Kidney (tissue), 14 donors: Measurements from ENCODE around the gene SLC41A2. TPM values are rescaled to one million over a fixed set of nuclear protein-coding genes. Genes with fewer than 3 reads are reported as not detected.

Experiments used
- DNase-seq, 5 donors: peaks; one replicate each; pipeline ENCODE4 v3.0.0-alpha.2; 2013 to 2020
- FAIRE-seq: peaks from 2 replicates; lab custom pipeline; 2012; peaks lifted over from hg19 to GRCh38; lab: Jason Lieb, UNC
- H3K27ac ChIP-seq, 2 donors: one replicate each; pipeline ENCODE4 v1.7.0; 2013; ENCODE audit warnings: low read depth in 2 of 2, low read length in 2 of 2, inconsistent platforms in 1 of 2
- H3K27me3 ChIP-seq: one replicate; pipeline ENCODE4 v1.7.1; 2013; ENCODE audit warnings: low read length, inconsistent platforms; ENCODE audit not compliant: control insufficient read depth, insufficient read depth
- H3K36me3 ChIP-seq, 3 donors: one replicate each; pipeline versions ENCODE4 v1.7.0 to v1.7.1; 2013; ENCODE audit warnings: low read length in 3 of 3, control low read depth in 1 of 3, inconsistent platforms in 1 of 3; ENCODE audit not compliant: insufficient read depth in 3 of 3, control insufficient read depth in 2 of 3
- H3K4me1 ChIP-seq, 3 donors: one replicate each; pipeline versions ENCODE4 v1.7.0 to v1.7.1; 2013; ENCODE audit warnings: low read length in 3 of 3, inconsistent platforms in 1 of 3, low read depth in 1 of 3; ENCODE audit not compliant: control insufficient read depth in 2 of 3, insufficient read depth in 2 of 3
- H3K4me3 ChIP-seq, 3 donors: one replicate each; pipeline versions ENCODE4 v1.7.0 to v1.8.1; 2013; ENCODE audit warnings: low read length in 3 of 3, control low read depth in 1 of 3, inconsistent platforms in 1 of 3
- H3K9ac ChIP-seq, 3 donors: one replicate each; pipeline versions ENCODE4 v1.7.0 to v1.7.1; 2013; ENCODE audit warnings: low read length in 3 of 3, control low read depth in 1 of 3, inconsistent platforms in 1 of 3
- H3K9me3 ChIP-seq, 3 donors: one replicate each; pipeline versions ENCODE4 v1.7.0 to v1.7.1; 2013; ENCODE audit warnings: low read length in 3 of 3, control low read depth in 1 of 3, inconsistent platforms in 1 of 3; ENCODE audit not compliant: control insufficient read depth in 2 of 3, insufficient read depth in 1 of 3
- intact Hi-C: fragments of 100-400 bp; cut with DNase I; formaldehyde crosslinking; loops from one replicate; pipeline ENCODE4 v1.11.1; 2022
- polyA plus RNA-seq: library from polyadenylated mRNA; stranded (reverse); fragments of 350-450 nt; fragmentation: Illumina TruSeq; extraction: RNeasy Lipid Tissue Mini Kit (QIAGEN cat#74804); gene quantifications from one replicate; pipeline ENCODE4 v1.2.3, GENCODE V29; 2014; ENCODE audit warnings: low read depth, low replicate concordance; ENCODE audit not compliant: insufficient read depth
- total RNA-seq: library from RNA; stranded (reverse); fragmentation: NEBNext Ultra II Directional; extraction: Animal tissue kit (Norgen Biotek cat#: 25700); gene quantifications from one replicate; pipeline ENCODE4 v1.2.1, GENCODE V29; 2021
- TF ChIP-seq, protein P1 (sequence below): IDR thresholded peaks from 3 replicates; pipeline ENCODE4 v1.5.1; 2012; ENCODE audit warnings: mild to moderate bottlenecking, moderate library complexity, borderline replicate concordance; ENCODE audit not compliant: insufficient read depth; ENCODE audit errors: extremely low read depth
- donor health status: control.
- donor health status: control.
- donor health status: control.
- donor health status: control.
- donor health status: control.
- donor health status: DM: yes; HTN: yes; CAD: no.
- donor health status: Normal renal cell carcinoma (clear cell type).

SLC41A2 gene
- total and polyA plus RNA-seq, 2 donors from 2014 or later: 3.2 to 27.6 TPM

DNA sequence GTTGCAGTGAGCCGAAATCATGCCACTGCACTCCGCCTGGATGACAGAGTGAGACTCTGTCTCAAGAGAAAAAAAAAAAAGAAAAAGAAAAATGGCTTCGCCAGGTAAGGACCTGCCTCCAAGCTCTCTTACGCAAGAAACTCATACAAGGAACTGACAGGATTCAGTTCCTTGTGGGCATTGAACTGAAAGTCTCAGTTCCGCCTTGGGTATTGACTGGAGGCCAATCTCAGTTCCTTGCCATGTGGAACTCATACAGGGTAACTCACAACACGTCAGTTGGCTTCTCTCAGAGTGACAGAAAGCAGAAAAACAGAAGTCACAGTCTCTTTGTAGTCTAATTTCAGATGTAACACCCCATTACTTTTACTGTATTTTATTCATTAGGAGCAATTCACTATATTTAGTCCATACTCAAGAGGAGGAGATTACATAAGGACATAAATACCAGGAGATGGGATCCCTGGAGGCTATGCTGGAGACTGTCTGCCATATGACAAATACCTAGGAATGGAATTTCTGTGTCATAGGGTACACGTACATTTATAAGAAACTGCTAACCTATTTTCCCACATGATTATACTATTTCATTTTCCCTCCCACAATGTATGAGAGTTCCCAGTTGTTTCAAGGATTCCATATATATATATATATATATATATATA is 16.7 kb upstream of the SLC41A2 start:
- H3K4me3 ChIP-seq: no peak overlapping the region
- intact Hi-C loops: no loop called here
- no peak overlapping the region for H3K9ac ChIP-seq
- TF ChIP-seq, protein P1, sequence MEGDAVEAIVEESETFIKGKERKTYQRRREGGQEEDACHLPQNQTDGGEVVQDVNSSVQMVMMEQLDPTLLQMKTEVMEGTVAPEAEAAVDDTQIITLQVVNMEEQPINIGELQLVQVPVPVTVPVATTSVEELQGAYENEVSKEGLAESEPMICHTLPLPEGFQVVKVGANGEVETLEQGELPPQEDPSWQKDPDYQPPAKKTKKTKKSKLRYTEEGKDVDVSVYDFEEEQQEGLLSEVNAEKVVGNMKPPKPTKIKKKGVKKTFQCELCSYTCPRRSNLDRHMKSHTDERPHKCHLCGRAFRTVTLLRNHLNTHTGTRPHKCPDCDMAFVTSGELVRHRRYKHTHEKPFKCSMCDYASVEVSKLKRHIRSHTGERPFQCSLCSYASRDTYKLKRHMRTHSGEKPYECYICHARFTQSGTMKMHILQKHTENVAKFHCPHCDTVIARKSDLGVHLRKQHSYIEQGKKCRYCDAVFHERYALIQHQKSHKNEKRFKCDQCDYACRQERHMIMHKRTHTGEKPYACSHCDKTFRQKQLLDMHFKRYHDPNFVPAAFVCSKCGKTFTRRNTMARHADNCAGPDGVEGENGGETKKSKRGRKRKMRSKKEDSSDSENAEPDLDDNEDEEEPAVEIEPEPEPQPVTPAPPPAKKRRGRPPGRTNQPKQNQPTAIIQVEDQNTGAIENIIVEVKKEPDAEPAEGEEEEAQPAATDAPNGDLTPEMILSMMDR: no peak
- H3K4me1 ChIP-seq: no peaks in the 10 kb centered on the region
- H3K9me3 ChIP-seq: no peaks in the 10 kb centered on the region
- no peak for DNase-seq
- no peaks in the 10 kb centered on the region for H3K36me3 ChIP-seq
- no peaks in the 10 kb centered on the region for H3K27me3 ChIP-seq
- no peak for FAIRE-seq
- no peak overlapping the region for H3K27ac ChIP-seq

DNA sequence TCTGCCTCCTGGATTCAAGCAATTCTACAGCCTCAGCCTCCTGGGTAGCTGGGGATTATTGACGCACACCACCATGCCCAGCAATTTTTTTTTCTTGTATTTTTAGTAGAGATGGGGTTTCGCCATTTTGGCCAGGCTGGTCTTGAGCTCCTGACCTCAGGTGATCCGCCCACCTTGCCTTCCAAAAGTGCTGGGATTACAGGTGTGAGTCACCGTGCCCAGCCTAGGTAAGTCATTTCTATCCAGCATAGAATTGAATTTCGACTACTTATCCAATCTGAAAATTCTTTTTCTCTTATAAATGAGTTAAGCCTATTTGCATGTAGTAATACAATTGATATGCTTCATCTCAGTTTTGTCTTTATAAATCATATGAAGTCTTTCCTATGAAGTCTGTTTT is 15.2 kb upstream of the SLC41A2 start:
- FAIRE-seq (no peak), DNase-seq (no peak)
- Histone ChIP-seq H3K4me3 (no peak overlapping the region), H3K4me1 (no peaks in the 10 kb centered on the region), H3K27me3 (no peaks in the 10 kb centered on the region), H3K9me3 (no peaks in the 10 kb centered on the region), H3K36me3 (no peaks in the 10 kb centered on the region), H3K9ac (no peak overlapping the region), H3K27ac (no peak overlapping the region)
- intact Hi-C loops: no loop called here
- TF ChIP-seq, protein P1: no peak

DNA sequence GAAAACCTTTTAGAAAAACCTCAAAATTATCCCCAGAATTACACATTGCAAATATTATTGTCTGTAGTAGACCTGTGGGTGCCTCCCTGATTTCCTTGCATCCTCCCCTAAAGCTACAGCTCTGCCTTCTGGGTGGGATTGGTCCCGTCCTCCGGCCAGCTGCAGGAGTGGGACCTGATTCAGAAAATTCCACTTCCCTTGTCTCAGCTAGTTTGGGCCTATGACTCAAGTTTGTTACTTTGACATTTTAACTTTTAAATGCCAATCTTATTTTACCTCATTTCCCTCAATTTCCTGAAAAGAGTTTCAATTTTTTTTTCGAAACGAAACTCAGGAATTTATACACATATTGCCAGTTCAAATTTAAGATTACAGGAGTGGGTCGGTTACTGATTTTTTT is 13.2 kb upstream of the SLC41A2 start:
- no peaks in the 10 kb centered on the region for H3K36me3 ChIP-seq
- no peak overlapping the region for H3K27ac ChIP-seq
- TF ChIP-seq, protein P1: no peak
- no peak overlapping the region for H3K9ac ChIP-seq
- intact Hi-C loops: no loop called here
- no peaks in the 10 kb centered on the region for H3K9me3 ChIP-seq
- DNase-seq (no peak), FAIRE-seq (no peak)
- H3K4me1 ChIP-seq: no peaks in the 10 kb centered on the region
- no peaks in the 10 kb centered on the region for H3K27me3 ChIP-seq
- H3K4me3 ChIP-seq: no peak overlapping the region

DNA sequence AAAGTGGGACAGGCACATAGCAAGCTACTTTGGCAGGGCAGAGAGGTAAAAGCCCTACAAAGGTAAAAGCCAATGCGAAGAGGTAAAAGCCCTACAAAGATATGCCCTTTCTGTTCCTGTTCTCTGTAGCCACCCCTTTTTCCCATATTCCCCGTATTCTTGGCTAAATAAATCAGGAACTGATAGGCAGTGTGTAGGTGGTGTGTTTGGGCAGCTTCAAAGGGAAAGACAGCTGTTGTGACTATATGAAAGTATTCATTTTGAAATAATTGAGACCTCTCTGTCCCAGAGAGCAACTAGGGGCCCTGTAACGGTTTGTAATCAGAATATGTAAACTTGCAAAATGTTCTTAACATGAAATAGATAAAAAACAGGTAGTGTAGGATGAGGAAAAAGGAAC is 11.3 kb upstream of the SLC41A2 start:
- TF ChIP-seq, protein P1: no peak
- H3K9me3 ChIP-seq: no peaks in the 10 kb centered on the region
- no peak for DNase-seq
- H3K4me3 ChIP-seq: no peak overlapping the region
- H3K27me3 ChIP-seq: no peaks in the 10 kb centered on the region
- H3K4me1 ChIP-seq: no peaks in the 10 kb centered on the region
- no peak for FAIRE-seq
- no peak overlapping the region for H3K27ac ChIP-seq
- no peak overlapping the region for H3K9ac ChIP-seq
- intact Hi-C loops: no loop called here
- H3K36me3 ChIP-seq: no peaks in the 10 kb centered on the region
